Body of pancreas (tissue), 4 donors: ENCODE data around the gene CUEDC1.

Experiments
- POLR2A ChIP-seq, 3 donors: fragments of 450-650 bp; IDR thresholded peaks; one replicate each; pipeline ENCODE4 v1.6.1; 2016; ENCODE audit warnings: antibody characterized with exemption in 3 of 3, mild to moderate bottlenecking in 2 of 3
- TF ChIP-seq, protein P1 (sequence below), 7 experiments: fragments of 450-650 bp in 4 of 7; fragments of 200-600 bp in 3 of 7; sonication (generic) in 3 of 7; IDR thresholded peaks; one replicate each; pipeline ENCODE4 v1.5.1; 2016 to 2019; ENCODE audit warnings: antibody characterized with exemption in 7 of 7

DNA sequence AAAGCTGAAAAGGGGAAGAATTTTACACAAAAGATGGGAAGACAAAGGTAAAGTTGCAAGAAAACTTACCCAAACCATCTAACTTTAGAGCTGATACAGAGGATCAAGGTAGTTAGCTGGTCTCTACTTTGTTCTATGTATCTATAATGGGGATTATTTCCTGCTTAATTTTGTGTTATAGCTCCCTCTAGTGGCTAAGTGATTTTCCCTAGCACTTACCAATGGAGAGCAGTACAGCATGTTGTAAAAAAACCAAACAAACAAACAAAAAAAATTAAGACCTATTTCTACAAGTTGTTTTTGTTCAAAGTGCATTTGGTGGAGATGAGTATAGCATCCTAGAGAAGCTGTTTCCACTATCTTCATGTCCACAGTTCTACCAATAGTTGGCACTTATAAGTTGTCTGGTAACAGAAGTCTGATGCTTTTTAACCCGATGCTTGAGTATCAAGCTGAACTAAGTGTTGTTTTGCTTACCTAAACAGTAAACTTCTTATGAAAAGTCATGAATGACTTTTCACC is 44.3 kb upstream of the CUEDC1 start:
- peak in 1 of 3 donors; percentile 6 for TF ChIP-seq POLR2A (IDR thresholded peaks at IDR 0.05)
- TF ChIP-seq, protein P1, sequence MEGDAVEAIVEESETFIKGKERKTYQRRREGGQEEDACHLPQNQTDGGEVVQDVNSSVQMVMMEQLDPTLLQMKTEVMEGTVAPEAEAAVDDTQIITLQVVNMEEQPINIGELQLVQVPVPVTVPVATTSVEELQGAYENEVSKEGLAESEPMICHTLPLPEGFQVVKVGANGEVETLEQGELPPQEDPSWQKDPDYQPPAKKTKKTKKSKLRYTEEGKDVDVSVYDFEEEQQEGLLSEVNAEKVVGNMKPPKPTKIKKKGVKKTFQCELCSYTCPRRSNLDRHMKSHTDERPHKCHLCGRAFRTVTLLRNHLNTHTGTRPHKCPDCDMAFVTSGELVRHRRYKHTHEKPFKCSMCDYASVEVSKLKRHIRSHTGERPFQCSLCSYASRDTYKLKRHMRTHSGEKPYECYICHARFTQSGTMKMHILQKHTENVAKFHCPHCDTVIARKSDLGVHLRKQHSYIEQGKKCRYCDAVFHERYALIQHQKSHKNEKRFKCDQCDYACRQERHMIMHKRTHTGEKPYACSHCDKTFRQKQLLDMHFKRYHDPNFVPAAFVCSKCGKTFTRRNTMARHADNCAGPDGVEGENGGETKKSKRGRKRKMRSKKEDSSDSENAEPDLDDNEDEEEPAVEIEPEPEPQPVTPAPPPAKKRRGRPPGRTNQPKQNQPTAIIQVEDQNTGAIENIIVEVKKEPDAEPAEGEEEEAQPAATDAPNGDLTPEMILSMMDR (IDR thresholded peaks at IDR 0.05): peak; percentile 44 to 96 (median 85)
